ENCODE data around the gene GMPR2. TPM values are rescaled to one million over a fixed set of nuclear protein-coding genes. Genes with fewer than 3 reads are reported as not detected.

Gene GMPR2
- total and polyA plus RNA-seq, 2 experiments from 2014 or later: 55.0 to 70.9 TPM

DNA sequence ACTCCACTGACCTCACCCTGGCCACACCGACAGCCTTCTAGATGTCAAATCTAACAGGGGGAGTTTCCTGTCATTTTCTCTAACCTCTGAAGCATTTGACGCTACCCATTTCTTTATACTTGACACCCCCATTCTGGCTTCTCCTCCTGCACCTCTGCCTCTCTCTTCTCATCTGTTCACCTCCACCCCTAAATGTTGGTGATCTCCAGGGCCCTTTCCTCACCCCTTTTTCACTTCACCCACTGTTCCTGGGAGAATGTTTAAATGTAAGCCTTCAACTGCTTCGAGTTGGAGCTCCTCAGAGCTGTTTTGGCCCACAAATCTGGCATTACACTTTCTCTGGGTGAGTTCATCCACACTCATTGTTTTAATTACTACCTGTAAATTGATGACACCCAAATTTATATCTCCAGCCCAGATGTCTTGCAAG is 39.1 kb downstream of the GMPR2 start:
- H3K36me3 ChIP-seq (ENCODE audit: low read depth): no peaks in the 10 kb centered on the region
- H3K4me3 ChIP-seq: peak overlapping the region; percentile 88
- peak overlapping the region; percentile 87 for H3K4me2 ChIP-seq (ENCODE audit: unreplicated experiment)
- H3K9me2 ChIP-seq (ENCODE audit: insufficient read depth): no peaks in the 10 kb centered on the region
- 3 to 5% methylated on average over 3 of the region's 3 CpGs for whole genome bisulfite sequencing, 2 experiments (ENCODE audit: low coverage in 1 of 2, low lambda C conversion rate in 2 of 2, missing lambda C conversion rate in 2 of 2)
- H3K27ac ChIP-seq: no peak overlapping the region
- H3K27me3 ChIP-seq (replicated peaks; ENCODE audit: insufficient read depth): no peaks in the 10 kb centered on the region
- in situ Hi-C loops (cut with MboI): no loop called here
- H4K20me1 ChIP-seq (ENCODE audit: insufficient read depth): no peaks in the 10 kb centered on the region
- DNase-seq: no peak
- no peak for TF ChIP-seq EZH2 (IDR thresholded peaks at IDR 0.05; ENCODE audit: insufficient read depth, poor library complexity, severe bottlenecking)
- no peak for TF ChIP-seq EZH2phosphoT487 (IDR thresholded peaks at IDR 0.05; ENCODE audit: insufficient read depth, low read depth)
- peak overlapping the region; percentile 98 for H3K9ac ChIP-seq
- H2AFZ ChIP-seq: peak overlapping the region; percentile 92
- H3K79me2 ChIP-seq (ENCODE audit: insufficient read depth): peaks cover 5% of the 10 kb centered on the region; the same call in 1 of the 2 replicates
- peaks cover 3% of the 10 kb centered on the region; the same call in 1 of the 2 replicates for H3K4me1 ChIP-seq (ENCODE audit: insufficient read depth)
- H3K9me3 ChIP-seq (ENCODE audit: low read depth): no peaks in the 10 kb centered on the region
- H3F3A ChIP-seq (ENCODE audit: insufficient read depth): no peaks in the 10 kb centered on the region

DNA sequence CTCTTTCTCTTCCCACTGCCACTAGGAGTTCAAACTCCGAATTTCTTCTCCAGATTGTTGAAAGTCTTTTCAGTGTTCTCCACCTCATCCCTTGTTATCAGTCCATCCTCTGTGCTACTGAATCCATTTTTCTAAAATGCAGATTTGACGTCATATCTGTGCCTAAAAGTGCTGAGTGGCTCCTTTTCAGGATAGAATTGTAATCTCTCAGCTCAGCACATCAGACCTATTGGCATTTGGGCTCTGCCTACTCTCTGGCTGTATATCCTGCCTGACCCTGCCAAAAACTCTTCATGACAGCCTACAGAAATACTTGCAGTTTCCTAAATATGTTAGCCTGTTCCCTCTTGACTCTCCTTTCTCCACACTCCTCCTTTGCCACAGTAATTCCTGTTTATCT is 39.7 kb downstream of the GMPR2 start:
- no peaks in the 10 kb centered on the region for H3F3A ChIP-seq (ENCODE audit: insufficient read depth)
- no peaks in the 10 kb centered on the region for H4K20me1 ChIP-seq (ENCODE audit: insufficient read depth)
- no peak for TF ChIP-seq EZH2 (IDR thresholded peaks at IDR 0.05; ENCODE audit: insufficient read depth, poor library complexity, severe bottlenecking)
- no peak for TF ChIP-seq EZH2phosphoT487 (IDR thresholded peaks at IDR 0.05; ENCODE audit: insufficient read depth, low read depth)
- H2AFZ ChIP-seq: no peak overlapping the region
- no peak overlapping the region for H3K4me3 ChIP-seq
- peaks cover 5% of the 10 kb centered on the region; the same call in 1 of the 2 replicates for H3K79me2 ChIP-seq (ENCODE audit: insufficient read depth)
- H3K9me2 ChIP-seq (ENCODE audit: insufficient read depth): no peaks in the 10 kb centered on the region
- H3K4me2 ChIP-seq (ENCODE audit: unreplicated experiment): no peak overlapping the region
- H3K9ac ChIP-seq: no peak overlapping the region
- H3K4me1 ChIP-seq (ENCODE audit: insufficient read depth): peaks cover 3% of the 10 kb centered on the region; the same call in 1 of the 2 replicates
- 96% methylated on average over 2 of the region's 2 CpGs for WGBS, 2 experiments (ENCODE audit: low coverage in 1 of 2, low lambda C conversion rate in 2 of 2, missing lambda C conversion rate in 2 of 2)
- DNase-seq: no peak
- in situ Hi-C loops (cut with MboI): no loop called here
- no peaks in the 10 kb centered on the region for H3K9me3 ChIP-seq (ENCODE audit: low read depth)
- H3K27ac ChIP-seq: no peak overlapping the region
- no peaks in the 10 kb centered on the region for H3K36me3 ChIP-seq (ENCODE audit: low read depth)
- no peaks in the 10 kb centered on the region for H3K27me3 ChIP-seq (replicated peaks; ENCODE audit: insufficient read depth)

DNA sequence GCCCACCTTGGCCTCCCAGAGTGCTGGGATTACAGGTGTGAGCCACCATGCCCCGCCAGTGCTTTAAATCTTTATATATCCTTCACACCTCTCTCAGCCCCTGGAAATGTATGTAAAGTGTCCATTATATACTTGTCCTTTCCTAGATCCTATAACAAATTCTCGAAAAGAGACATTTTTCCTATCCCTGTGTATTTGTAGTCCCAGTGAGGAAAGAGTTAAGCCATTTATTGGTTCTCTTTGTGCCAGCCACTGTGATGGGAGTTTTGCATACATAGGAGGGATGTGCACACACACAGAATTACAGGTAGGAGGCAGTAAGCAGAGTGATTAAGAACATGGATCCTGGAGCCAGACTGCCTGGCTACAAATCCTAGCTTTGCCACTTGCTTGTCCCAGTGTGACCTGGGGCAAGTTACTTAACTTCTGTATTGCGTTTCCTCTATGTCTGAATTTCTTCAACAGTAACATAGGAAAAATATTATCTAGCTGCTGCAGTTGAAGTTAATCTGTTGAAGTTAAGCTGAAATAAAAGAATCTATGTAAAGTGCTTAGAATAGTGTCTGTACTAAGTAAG is 40.8 kb downstream of the GMPR2 start:
- no peak overlapping the region for H3K9ac ChIP-seq
- TF ChIP-seq EZH2phosphoT487 (IDR thresholded peaks at IDR 0.05; ENCODE audit: insufficient read depth, low read depth) (no peak), EZH2 (IDR thresholded peaks at IDR 0.05; ENCODE audit: insufficient read depth, poor library complexity, severe bottlenecking) (no peak)
- H3K9me2 ChIP-seq (ENCODE audit: insufficient read depth): no peaks in the 10 kb centered on the region
- H3K9me3 ChIP-seq (ENCODE audit: low read depth): no peaks in the 10 kb centered on the region
- peak; percentile 22 for DNase-seq
- no peaks in the 10 kb centered on the region for H3K27me3 ChIP-seq (replicated peaks; ENCODE audit: insufficient read depth)
- WGBS, 2 experiments (ENCODE audit: low coverage in 1 of 2, low lambda C conversion rate in 2 of 2, missing lambda C conversion rate in 2 of 2): 66 to 74% methylated on average over 3 of the region's 3 CpGs
- in situ Hi-C loops (cut with MboI): no loop called here
- H3K4me2 ChIP-seq (ENCODE audit: unreplicated experiment): no peak overlapping the region
- H3F3A ChIP-seq (ENCODE audit: insufficient read depth): no peaks in the 10 kb centered on the region
- H3K27ac ChIP-seq: no peak overlapping the region
- peaks cover 3% of the 10 kb centered on the region; the same call in 1 of the 2 replicates for H3K4me1 ChIP-seq (ENCODE audit: insufficient read depth)
- H3K79me2 ChIP-seq (ENCODE audit: insufficient read depth): peaks cover 5% of the 10 kb centered on the region; the same call in 1 of the 2 replicates
- no peaks in the 10 kb centered on the region for H4K20me1 ChIP-seq (ENCODE audit: insufficient read depth)
- H3K4me3 ChIP-seq: no peak overlapping the region
- no peaks in the 10 kb centered on the region for H3K36me3 ChIP-seq (ENCODE audit: low read depth)
- no peak overlapping the region for H2AFZ ChIP-seq

DNA sequence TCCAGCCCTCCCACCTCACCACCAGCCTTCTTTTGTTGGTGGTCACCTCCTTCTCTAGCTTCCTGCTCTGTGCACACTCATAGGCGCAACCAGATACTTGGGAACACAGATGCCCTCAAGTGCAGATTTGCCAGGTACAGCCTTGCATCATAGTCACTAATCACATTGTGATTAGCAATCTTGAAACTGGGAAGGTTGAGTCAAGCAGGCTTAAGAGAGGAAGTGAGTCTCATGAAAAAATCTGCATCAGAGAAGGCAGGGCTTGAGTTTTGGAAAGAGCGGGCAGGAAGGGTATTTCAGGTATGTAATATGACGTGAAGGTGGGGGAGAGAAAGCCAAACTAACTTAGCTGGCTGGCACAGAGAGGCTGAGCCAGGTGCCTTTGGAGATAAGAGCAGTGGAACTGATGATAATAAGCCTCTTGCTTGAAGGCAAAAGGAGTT is 41.4 kb downstream of the GMPR2 start:
- Histone ChIP-seq H4K20me1 (ENCODE audit: insufficient read depth) (no peaks in the 10 kb centered on the region), H3K36me3 (ENCODE audit: low read depth) (no peaks in the 10 kb centered on the region), H3K9ac (no peak overlapping the region), H3K9me3 (ENCODE audit: low read depth) (no peaks in the 10 kb centered on the region), H2AFZ (no peak overlapping the region), H3K4me2 (ENCODE audit: unreplicated experiment) (no peak overlapping the region), H3K27me3 (replicated peaks; ENCODE audit: insufficient read depth) (no peaks in the 10 kb centered on the region), H3K79me2 (ENCODE audit: insufficient read depth) (peaks cover 5% of the 10 kb centered on the region; the same call in 1 of the 2 replicates), H3K27ac (no peak overlapping the region), H3K4me1 (ENCODE audit: insufficient read depth) (peaks cover 8% of the 10 kb centered on the region; the same call in 1 of the 2 replicates), H3K9me2 (ENCODE audit: insufficient read depth) (no peaks in the 10 kb centered on the region), H3K4me3 (no peak overlapping the region), H3F3A (ENCODE audit: insufficient read depth) (no peaks in the 10 kb centered on the region)
- WGBS, 2 experiments (ENCODE audit: low coverage in 1 of 2, low lambda C conversion rate in 2 of 2, missing lambda C conversion rate in 2 of 2): 89 to 95% methylated on average over 3 of the region's 3 CpGs
- in situ Hi-C loops (cut with MboI): no loop called here
- TF ChIP-seq EZH2 (IDR thresholded peaks at IDR 0.05; ENCODE audit: insufficient read depth, poor library complexity, severe bottlenecking): no peak
- no peak for TF ChIP-seq EZH2phosphoT487 (IDR thresholded peaks at IDR 0.05; ENCODE audit: insufficient read depth, low read depth)
- DNase-seq: no peak
